BLaER1 (cell line): ENCODE measurements around the gene ZIC2.
"Not testable (repeated sequence)": the region's sequence is repeated elsewhere in the genome, so short reads cannot be mapped to it uniquely, and the experiment has no call there.

ENCODE experiments used
- H3K27ac ChIP-seq: shearing (Covaris generic); formaldehyde crosslinking; 2 replicates; pipeline ENCODE4 v1.8.1; 2022
- H3K27me3 ChIP-seq: shearing (Covaris generic); formaldehyde crosslinking; 2 replicates; pipeline ENCODE4 v1.8.1; 2022
- H3K36me3 ChIP-seq: shearing (Covaris generic); formaldehyde crosslinking; 2 replicates; pipeline ENCODE4 v1.8.1; 2022
- H3K4me1 ChIP-seq: shearing (Covaris generic); formaldehyde crosslinking; 2 replicates; pipeline ENCODE4 v1.8.1; 2022
- H3K4me2 ChIP-seq: shearing (Covaris generic); formaldehyde crosslinking; 2 replicates; pipeline ENCODE4 v1.8.1; 2022
- H3K4me3 ChIP-seq: shearing (Covaris generic); formaldehyde crosslinking; 2 replicates; pipeline ENCODE4 v1.8.1; 2022
- H3K9ac ChIP-seq: shearing (Covaris generic); formaldehyde crosslinking; 2 replicates; pipeline ENCODE4 v1.8.1; 2022
- H3K9me3 ChIP-seq: shearing (Covaris generic); formaldehyde crosslinking; 2 replicates; pipeline ENCODE4 v1.8.1; 2022
- H4K20me1 ChIP-seq: shearing (Covaris generic); formaldehyde crosslinking; 2 replicates; pipeline ENCODE4 v1.8.1; 2022
- Cebpa-rat ChIP-seq: shearing (Covaris generic); IDR thresholded peaks from 2 replicates; pipeline ENCODE4 v1.8.1; 2022

Gene ZIC2

GRCh38 chr13:99948907-99949678 is 32.5 kb upstream of the ZIC2 start:
- Histone ChIP-seq H3K27me3 (peaks cover 15% of the 10 kb centered on the region), H3K4me3 (no peak overlapping the region)

GRCh38 chr13:99949679-99950413 is 31.7 kb upstream of the ZIC2 start:
- H3K4me2 ChIP-seq, result peak overlapping the region; percentile 51
- no peak overlapping the region for H3K27ac ChIP-seq
- H4K20me1 ChIP-seq, result peaks cover 5% of the 10 kb centered on the region; the same call in 1 of the 2 replicates
- TF ChIP-seq Cebpa-rat, result no peak
- H3K27me3 ChIP-seq, result peaks cover 22% of the 10 kb centered on the region
- no peak overlapping the region for H3K9ac ChIP-seq
- no peak overlapping the region for H3K4me3 ChIP-seq
- H3K9me3 ChIP-seq, result no peaks in the 10 kb centered on the region
- no peaks in the 10 kb centered on the region for H3K36me3 ChIP-seq
- H3K4me1 ChIP-seq, result peaks cover 17% of the 10 kb centered on the region

More at GRCh38 chr13:99948907-99949678, 32.5 kb upstream of the ZIC2 start:
- Histone ChIP-seq H3K9ac (no peak overlapping the region), H3K36me3 (no peaks in the 10 kb centered on the region), H3K9me3 (no peaks in the 10 kb centered on the region), H3K27ac (no peak overlapping the region), H3K4me1 (peaks cover 17% of the 10 kb centered on the region), H4K20me1 (no peaks in the 10 kb centered on the region), H3K4me2 (peak overlapping the region; percentile 51)
- TF ChIP-seq Cebpa-rat, result no peak

GRCh38 chr13:99951666-99952065 is 29.9 kb upstream of the ZIC2 start:
- H3K4me2 ChIP-seq, H3K27ac ChIP-seq, H3K36me3 ChIP-seq, H3K9me3 ChIP-seq, H3K4me3 ChIP-seq, H3K9ac ChIP-seq: not testable (repeated sequence)
- H3K27me3 ChIP-seq, result peaks cover 41% of the 10 kb centered on the region
- H4K20me1 ChIP-seq, result peaks cover 22% of the 10 kb centered on the region
- H3K4me1 ChIP-seq, result peaks cover 17% of the 10 kb centered on the region

- Histone ChIP-seq H4K20me1 (peaks cover 36% of the 10 kb centered on the region), H3K4me2 (no peak overlapping the region), H3K9ac (no peak overlapping the region), H3K4me1 (peaks cover 17% of the 10 kb centered on the region), H3K27me3 (peaks cover 56% of the 10 kb centered on the region), H3K27ac (no peak overlapping the region), H3K4me3 (no peak overlapping the region), H3K36me3 (no peaks in the 10 kb centered on the region), H3K9me3 (peaks cover 24% of the 10 kb centered on the region)
- no peak for TF ChIP-seq Cebpa-rat
Measured at GRCh38 chr13:99953138-99953755, 28.3 kb upstream of the ZIC2 start.

- no peak overlapping the region for H3K27ac ChIP-seq
- peaks cover 40% of the 10 kb centered on the region for H3K9me3 ChIP-seq
- no peak for TF ChIP-seq Cebpa-rat
- peaks cover 55% of the 10 kb centered on the region for H4K20me1 ChIP-seq
- no peak overlapping the region for H3K4me3 ChIP-seq
- H3K4me1 ChIP-seq, result peaks cover 5% of the 10 kb centered on the region
- H3K4me2 ChIP-seq, result no peak overlapping the region
- H3K27me3 ChIP-seq, result peaks cover 76% of the 10 kb centered on the region
- no peaks in the 10 kb centered on the region for H3K36me3 ChIP-seq
- no peak overlapping the region for H3K9ac ChIP-seq
Measured at GRCh38 chr13:99955107-99955746, 26.4 kb upstream of the ZIC2 start.

- no peak for TF ChIP-seq Cebpa-rat
- Histone ChIP-seq H3K27me3 (peaks cover 82% of the 10 kb centered on the region), H3K9ac (no peak overlapping the region), H3K4me2 (no peak overlapping the region), H3K9me3 (peaks cover 40% of the 10 kb centered on the region), H3K4me3 (no peak overlapping the region), H3K27ac (no peak overlapping the region), H3K36me3 (no peaks in the 10 kb centered on the region), H3K4me1 (no peaks in the 10 kb centered on the region), H4K20me1 (peaks cover 58% of the 10 kb centered on the region)
Measured at GRCh38 chr13:99955747-99956472, 25.7 kb upstream of the ZIC2 start.

GRCh38 chr13:99956473-99957349 is 24.9 kb upstream of the ZIC2 start:
- H3K4me2 ChIP-seq, result no peak overlapping the region
- peaks cover 90% of the 10 kb centered on the region for H3K27me3 ChIP-seq
- H3K9ac ChIP-seq, result no peak overlapping the region
- H3K27ac ChIP-seq, result no peak overlapping the region
- H4K20me1 ChIP-seq, result peaks cover 66% of the 10 kb centered on the region
- TF ChIP-seq Cebpa-rat, result no peak
- H3K4me3 ChIP-seq, result no peak overlapping the region
- H3K9me3 ChIP-seq, result peaks cover 40% of the 10 kb centered on the region
- no peaks in the 10 kb centered on the region for H3K36me3 ChIP-seq
- H3K4me1 ChIP-seq, result no peaks in the 10 kb centered on the region

GRCh38 chr13:99958406-99959126 is 23.0 kb upstream of the ZIC2 start:
- TF ChIP-seq Cebpa-rat, result no peak
- H3K4me1 ChIP-seq, result no peaks in the 10 kb centered on the region
- H3K9ac ChIP-seq, result no peak overlapping the region

More at GRCh38 chr13:99958406-99959126, 23.0 kb upstream of the ZIC2 start:
- H3K27ac ChIP-seq, result no peak overlapping the region
- H3K27me3 ChIP-seq, result peaks cover 98% of the 10 kb centered on the region
- no peaks in the 10 kb centered on the region for H3K36me3 ChIP-seq
- peaks cover 70% of the 10 kb centered on the region for H4K20me1 ChIP-seq
- no peak overlapping the region for H3K4me2 ChIP-seq
- peaks cover 40% of the 10 kb centered on the region for H3K9me3 ChIP-seq
- no peak overlapping the region for H3K4me3 ChIP-seq
